Liver (tissue), 3 donors: ENCODE measurements around the gene KRTAP5-10.

Experiments used
- ATF3 ChIP-seq: IDR thresholded peaks from 2 replicates; pipeline ENCODE4 v1.6.1; 2016; ENCODE audit warnings: antibody characterized with exemption
- CTCF ChIP-seq: fragments of 150-350 bp; IDR thresholded peaks from 2 replicates; pipeline ENCODE4 v1.5.1; 2017; ENCODE audit warnings: improper control_type of control experiment, low read depth, low read length; ENCODE audit not compliant: missing input control
- GABPA ChIP-seq, 2 donors: IDR thresholded peaks in 1 of 2; conservative IDR thresholded peaks in 1 of 2; 2 replicates each; pipeline ENCODE4 v1.6.1; 2016; ENCODE audit warnings: antibody characterized with exemption in 2 of 2, mild to moderate bottlenecking in 1 of 2, moderate library complexity in 1 of 2
- HNF4G ChIP-seq: IDR thresholded peaks from 2 replicates; pipeline ENCODE4 v1.6.1; 2016; ENCODE audit warnings: antibody characterized with exemption
- JUND ChIP-seq, 2 donors: IDR thresholded peaks; 2 replicates each; pipeline ENCODE4 v1.6.1; 2016; ENCODE audit warnings: antibody characterized with exemption in 2 of 2
- MAX ChIP-seq: IDR thresholded peaks from 2 replicates; pipeline ENCODE4 v1.6.1; 2016; ENCODE audit warnings: antibody characterized with exemption
- RAD21 ChIP-seq, 2 donors: IDR thresholded peaks; 2 replicates each; pipeline ENCODE4 v1.6.1; 2016; ENCODE audit warnings: antibody characterized with exemption in 2 of 2, mild to moderate bottlenecking in 2 of 2
- REST ChIP-seq: IDR thresholded peaks from 2 replicates; pipeline ENCODE4 v1.6.1; 2016; ENCODE audit warnings: antibody characterized with exemption, mild to moderate bottlenecking
- RXRA ChIP-seq, 2 donors: IDR thresholded peaks; 2 replicates each; pipeline ENCODE4 v1.6.1; 2017 to 2018; ENCODE audit warnings: antibody characterized with exemption in 2 of 2, mild to moderate bottlenecking in 1 of 2
- SP1 ChIP-seq: IDR thresholded peaks from 2 replicates; pipeline ENCODE4 v1.6.1; 2018; ENCODE audit warnings: antibody characterized with exemption, mild to moderate bottlenecking
- TAF1 ChIP-seq: conservative IDR thresholded peaks from 2 replicates; pipeline ENCODE4 v1.6.1; 2016; ENCODE audit warnings: antibody characterized with exemption, mild to moderate bottlenecking
- YY1 ChIP-seq: IDR thresholded peaks from 2 replicates; pipeline ENCODE4 v1.6.1; 2016; ENCODE audit warnings: antibody characterized with exemption, mild to moderate bottlenecking
- ZBTB33 ChIP-seq: IDR thresholded peaks from 2 replicates; pipeline ENCODE4 v1.6.1; 2016; ENCODE audit warnings: antibody characterized with exemption
- donor health status: healthy.
- donor health status: healthy.

GRCh38 chr11:71564430-71564829, 933 bp upstream of the KRTAP5-10 start:
- TF ChIP-seq CTCF = no peak
- no peak for TF ChIP-seq TAF1
- no peak for TF ChIP-seq ZBTB33
- TF ChIP-seq REST = no peak
- TF ChIP-seq HNF4G = no peak
- no peak for TF ChIP-seq JUND (IDR thresholded peaks at IDR 0.05)
- TF ChIP-seq RAD21 (IDR thresholded peaks at IDR 0.05) = no peak
- TF ChIP-seq MAX = no peak
- no peak for TF ChIP-seq GABPA (IDR thresholded peaks at IDR 0.05 in 1 of 2, conservative IDR thresholded peaks at IDR 0.05 in 1 of 2)
- no peak for TF ChIP-seq YY1
- TF ChIP-seq ATF3 = no peak
- TF ChIP-seq SP1 = no peak
- TF ChIP-seq RXRA (IDR thresholded peaks at IDR 0.05) = no peak
